ENCODE measurements around the gene PALLD. TPM values are rescaled to one million over a fixed set of nuclear protein-coding genes. Genes with fewer than 3 reads are reported as not detected.
"Not testable (repeated sequence)": the region's sequence is repeated elsewhere in the genome, so short reads cannot be mapped to it uniquely, and the experiment has no call there.

The PALLD gene
- 100 to 1,000 TPM; 138 to 146 TPM for total RNA-seq
- polyA plus RNA-seq (ENCODE audit: insufficient read depth, low read depth, low replicate concordance), result 156 TPM
- long read RNA-seq, donor 1, full-length matches to known transcripts, result 7 of 82 reads
- long read RNA-seq, donor 1, partial matches to known transcripts, result 46 of 82 reads
- long read RNA-seq, donor 1, other reads (novel, unspliced or antisense), result 29 of 82 reads
- long read RNA-seq, donor 2, full-length matches to known transcripts, result 3 of 28 reads
- long read RNA-seq, donor 2, partial matches to known transcripts, result 25 of 28 reads
- long read RNA-seq, donor 2, other reads (novel, unspliced or antisense), result 0 of 28 reads

DNA sequence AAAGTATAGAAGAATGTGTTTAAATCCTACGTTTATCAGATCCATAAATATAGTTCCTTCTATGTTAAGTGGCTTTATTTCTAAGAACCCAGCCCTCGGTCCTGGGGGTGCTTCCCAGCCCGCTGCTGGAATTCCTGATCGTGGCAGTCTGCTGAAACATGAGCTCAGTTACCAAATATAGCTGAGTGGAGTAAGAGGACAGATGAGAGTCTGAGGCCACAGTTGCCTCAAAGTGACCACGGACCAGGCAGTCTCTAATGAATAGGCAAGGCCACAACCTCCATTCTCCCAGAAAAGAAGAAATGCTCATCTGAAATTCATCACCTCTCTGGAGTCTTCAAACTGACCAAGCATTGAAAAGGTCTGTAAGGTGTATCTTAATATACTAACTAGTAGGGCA, at the start of gene PALLD:
TSS of gene PALLD (plus strand) at position 219 of the 400 bp plus-strand sequence.
- Histone ChIP-seq H3K9me3 (no peaks in the 10 kb centered on the region), H3K36me3 (ENCODE audit: low read depth, missing control alignments) (no peaks in the 10 kb centered on the region), H3K27ac (no peak within 1 kb of the TSS), H3K4me1 (no peaks in the 10 kb centered on the region), H3K4me3 (no peak within 1 kb of the TSS), H3K27me3 (no peaks in the 10 kb centered on the region)
- DNase-seq, result no peak
- WGBS, 2 donors, result 56 to 72% methylated on average over 5 of the region's 5 CpGs
- intact Hi-C loops (cut with DNase I; ENCODE audit: low total_unique reads), result no loop called here
- TF ChIP-seq POLR2A (IDR thresholded peaks at IDR 0.05), result no peak
- TF ChIP-seq, protein P1, sequence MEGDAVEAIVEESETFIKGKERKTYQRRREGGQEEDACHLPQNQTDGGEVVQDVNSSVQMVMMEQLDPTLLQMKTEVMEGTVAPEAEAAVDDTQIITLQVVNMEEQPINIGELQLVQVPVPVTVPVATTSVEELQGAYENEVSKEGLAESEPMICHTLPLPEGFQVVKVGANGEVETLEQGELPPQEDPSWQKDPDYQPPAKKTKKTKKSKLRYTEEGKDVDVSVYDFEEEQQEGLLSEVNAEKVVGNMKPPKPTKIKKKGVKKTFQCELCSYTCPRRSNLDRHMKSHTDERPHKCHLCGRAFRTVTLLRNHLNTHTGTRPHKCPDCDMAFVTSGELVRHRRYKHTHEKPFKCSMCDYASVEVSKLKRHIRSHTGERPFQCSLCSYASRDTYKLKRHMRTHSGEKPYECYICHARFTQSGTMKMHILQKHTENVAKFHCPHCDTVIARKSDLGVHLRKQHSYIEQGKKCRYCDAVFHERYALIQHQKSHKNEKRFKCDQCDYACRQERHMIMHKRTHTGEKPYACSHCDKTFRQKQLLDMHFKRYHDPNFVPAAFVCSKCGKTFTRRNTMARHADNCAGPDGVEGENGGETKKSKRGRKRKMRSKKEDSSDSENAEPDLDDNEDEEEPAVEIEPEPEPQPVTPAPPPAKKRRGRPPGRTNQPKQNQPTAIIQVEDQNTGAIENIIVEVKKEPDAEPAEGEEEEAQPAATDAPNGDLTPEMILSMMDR (IDR thresholded peaks at IDR 0.05), result no peak

GRCh38 chr4:168449063-168449462, 47.8 kb upstream of the PALLD start:
- H3K27ac ChIP-seq; H3K4me3 ChIP-seq; H3K36me3 ChIP-seq (ENCODE audit: low read depth, missing control alignments); intact Hi-C loops (cut with DNase I; ENCODE audit: low total_unique reads); H3K9me3 ChIP-seq; H3K27me3 ChIP-seq; H3K4me1 ChIP-seq; DNase-seq: not testable (repeated sequence)
- WGBS, 2 donors, result 97 to 100% methylated on average over 3 of the region's 3 CpGs

DNA sequence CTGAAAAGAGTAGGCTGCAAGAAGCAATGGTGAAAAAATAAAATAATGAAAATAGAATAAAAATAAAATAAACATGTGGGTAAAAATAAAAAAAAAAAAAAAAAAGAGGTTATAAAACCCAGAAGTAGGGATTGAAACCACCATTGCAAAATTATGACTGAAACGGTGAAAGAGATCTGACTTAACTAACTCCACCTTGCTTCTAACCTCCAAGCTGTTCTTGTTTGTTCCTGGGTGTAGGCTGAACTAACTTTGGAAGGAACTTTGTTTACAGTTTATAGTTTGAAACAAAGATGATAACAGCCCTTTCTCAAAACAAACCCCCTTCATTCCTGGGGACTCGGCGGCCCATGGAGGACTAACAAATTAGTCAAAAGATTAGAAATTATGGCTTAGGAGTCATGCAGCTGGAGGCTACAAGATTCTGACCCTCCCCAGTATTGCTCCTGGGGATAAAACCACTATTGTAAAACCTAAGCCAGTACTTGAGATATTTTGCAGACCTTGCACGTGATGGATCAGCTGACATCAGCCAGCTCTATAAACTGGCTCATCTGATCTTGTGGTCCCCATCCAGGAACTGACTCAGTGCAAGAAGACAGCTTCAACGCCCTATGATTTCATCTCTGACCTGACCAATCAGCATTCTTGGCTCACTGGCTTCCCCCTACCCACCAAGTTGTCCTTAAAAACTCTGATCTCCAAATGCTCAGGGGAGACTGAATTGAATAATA, 47.0 kb upstream of the PALLD start:
- intact Hi-C loops (cut with DNase I; ENCODE audit: low total_unique reads), result no loop called here
- H3K9me3 ChIP-seq, result no peaks in the 10 kb centered on the region
- H3K27ac ChIP-seq, result no peak overlapping the region
- no peaks in the 10 kb centered on the region for H3K36me3 ChIP-seq (ENCODE audit: low read depth, missing control alignments)
- DNase-seq, result no peak
- H3K4me3 ChIP-seq, result no peak overlapping the region
- H3K4me1 ChIP-seq, result no peaks in the 10 kb centered on the region
- WGBS, 2 donors, result 70 to 72% methylated on average over 5 of the region's 5 CpGs
- no peaks in the 10 kb centered on the region for H3K27me3 ChIP-seq
- TF ChIP-seq, protein P1 (IDR thresholded peaks at IDR 0.05), result no peak
- TF ChIP-seq POLR2A (IDR thresholded peaks at IDR 0.05), result no peak

- WGBS, 2 donors, result 83 to 89% methylated on average over 2 of the region's 2 CpGs
- Histone ChIP-seq H3K4me1 (no peaks in the 10 kb centered on the region), H3K9me3 (no peaks in the 10 kb centered on the region), H3K36me3 (ENCODE audit: low read depth, missing control alignments) (no peaks in the 10 kb centered on the region), H3K4me3 (no peak overlapping the region), H3K27me3 (no peaks in the 10 kb centered on the region), H3K27ac (no peak overlapping the region)
- DNase-seq, result no peak
- no peak for TF ChIP-seq POLR2A (IDR thresholded peaks at IDR 0.05)
- intact Hi-C loops (cut with DNase I; ENCODE audit: low total_unique reads), result no loop called here
Observed at GRCh38 chr4:168451331-168451730, 45.5 kb upstream of the PALLD start.

GRCh38 chr4:168451744-168452390, 45.0 kb upstream of the PALLD start:
- intact Hi-C loops (cut with DNase I; ENCODE audit: low total_unique reads), result no loop called here
- no peak overlapping the region for H3K4me3 ChIP-seq
- H3K36me3 ChIP-seq (ENCODE audit: low read depth, missing control alignments), result no peaks in the 10 kb centered on the region
- DNase-seq, result no peak
- H3K27me3 ChIP-seq, result no peaks in the 10 kb centered on the region
- no peaks in the 10 kb centered on the region for H3K9me3 ChIP-seq
- TF ChIP-seq, protein P1 (IDR thresholded peaks at IDR 0.05), result no peak
- TF ChIP-seq POLR2A (IDR thresholded peaks at IDR 0.05), result no peak
- no peaks in the 10 kb centered on the region for H3K4me1 ChIP-seq
- no peak overlapping the region for H3K27ac ChIP-seq
- 82 to 94% methylated on average over 1 of the region's 1 CpG for WGBS, 2 donors

Data from testis (tissue), 5 donors.